ENCODE measurements around the gene LARP4B.

The LARP4B gene

DNA sequence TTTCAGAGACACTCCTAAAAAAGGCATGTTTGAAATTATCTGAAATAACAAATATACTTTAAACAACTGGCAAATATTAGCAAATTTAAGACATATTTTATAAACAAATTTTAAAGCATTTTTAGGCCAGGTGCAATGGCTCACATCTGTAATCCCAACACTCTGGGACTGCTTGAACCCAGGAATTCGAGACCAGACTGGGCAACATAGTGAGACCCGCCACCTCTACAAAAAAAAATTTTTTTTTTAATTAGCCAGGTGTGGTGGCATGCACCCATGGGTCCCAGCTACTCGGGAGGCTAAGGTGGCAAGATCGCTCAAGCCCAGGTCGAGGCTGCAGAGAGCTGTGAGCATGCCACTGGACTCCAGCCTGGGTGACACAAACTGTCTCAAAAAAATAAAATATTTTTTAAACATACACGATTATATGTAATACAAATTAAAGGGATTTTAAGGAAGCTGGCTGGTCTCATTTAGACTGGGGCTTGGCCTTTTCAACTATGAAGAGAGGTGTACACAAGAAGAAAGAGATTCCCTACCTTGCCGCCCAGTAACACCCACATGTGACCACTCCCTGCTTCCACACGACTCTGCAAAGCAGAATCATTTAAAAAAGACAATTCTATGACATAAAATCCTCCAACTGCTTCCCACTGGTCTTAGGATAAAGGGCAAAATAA lies 7.5 kb downstream of the LARP4B start:
- DNase-seq, result no peak

DNA sequence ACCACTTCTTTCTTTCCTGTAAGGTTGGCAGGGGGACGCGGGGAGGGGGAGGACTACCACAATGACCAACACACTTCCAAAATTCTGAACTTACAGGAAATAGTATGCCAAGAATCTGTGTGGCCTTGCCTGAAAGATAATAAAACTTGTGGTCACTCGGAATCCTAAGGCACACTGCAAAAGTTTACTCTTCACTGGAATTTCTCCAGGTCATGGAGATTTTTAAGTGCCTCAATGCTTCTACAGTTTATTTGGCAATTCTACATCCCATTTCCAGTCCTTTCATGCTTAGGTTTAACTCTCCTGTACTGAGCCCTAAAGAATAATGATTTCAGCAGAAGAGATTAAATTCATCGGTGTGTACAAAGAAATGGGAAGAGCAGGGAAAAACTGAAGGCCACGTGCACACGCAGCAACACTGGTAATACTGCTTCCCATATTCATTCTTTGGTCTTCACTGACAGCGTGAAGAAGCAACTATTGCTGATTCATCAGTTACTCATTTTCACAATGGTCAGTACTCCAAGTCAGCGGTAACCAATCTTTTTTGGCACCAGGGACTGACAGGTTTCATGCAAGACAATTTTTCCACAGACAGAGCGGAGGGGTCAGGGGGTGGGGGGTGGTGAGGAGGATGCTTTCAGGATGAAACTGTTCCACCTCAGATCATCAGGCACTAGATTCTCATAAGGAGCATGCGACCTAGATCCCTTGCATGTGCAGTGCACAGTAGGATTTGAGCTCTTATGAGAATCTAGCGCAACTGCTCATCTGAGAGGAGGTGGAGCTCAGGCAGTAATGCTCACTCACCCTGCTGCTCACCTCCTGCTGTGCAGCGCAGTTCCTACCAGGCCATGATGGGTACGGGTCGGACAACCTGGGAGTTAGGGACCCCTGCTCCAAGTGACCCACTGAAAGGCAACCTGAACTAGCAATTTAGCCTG lies 9.8 kb downstream of the LARP4B start:
- DNase-seq, result no peak

DNA sequence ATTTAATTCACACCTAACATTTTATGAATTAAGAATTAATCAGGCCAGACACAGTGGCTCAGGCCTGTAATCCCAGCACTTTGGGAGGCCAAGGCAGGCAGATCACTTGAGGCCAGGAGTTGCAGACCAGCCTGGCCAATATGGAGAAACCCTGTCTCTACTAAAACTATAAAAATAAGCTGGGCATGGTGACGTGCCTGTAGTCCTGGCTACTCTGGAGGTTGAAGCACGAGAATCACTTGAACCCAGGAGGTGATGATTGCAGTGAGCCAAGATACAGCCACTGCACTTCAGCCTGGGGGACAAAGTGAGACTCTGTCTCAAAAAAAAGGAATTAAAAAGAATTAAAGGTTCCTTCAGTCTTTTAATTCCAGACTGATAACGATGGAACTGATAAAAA lies 11.1 kb downstream of the LARP4B start:
- DNase-seq, result no peak

DNA sequence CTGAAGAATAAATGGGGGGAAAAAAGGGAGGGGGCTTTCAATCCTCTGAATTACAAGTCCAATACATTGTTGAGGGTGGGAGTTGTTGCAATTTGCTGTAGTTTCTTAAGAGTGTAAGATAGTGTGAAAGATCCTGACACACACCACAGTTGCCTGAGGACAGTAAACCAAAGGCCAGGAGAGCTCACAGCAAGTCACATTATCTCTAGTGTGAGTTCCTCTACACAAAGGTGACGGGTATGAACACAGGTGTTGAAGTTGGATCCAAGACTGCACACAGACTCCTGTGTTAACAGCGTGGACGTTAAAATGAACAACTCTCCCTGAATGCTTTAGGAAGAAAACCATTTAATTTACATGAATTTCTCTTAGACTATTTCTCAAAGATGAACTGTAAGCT lies 12.0 kb downstream of the LARP4B start:
- DNase-seq, result no peak

DNA sequence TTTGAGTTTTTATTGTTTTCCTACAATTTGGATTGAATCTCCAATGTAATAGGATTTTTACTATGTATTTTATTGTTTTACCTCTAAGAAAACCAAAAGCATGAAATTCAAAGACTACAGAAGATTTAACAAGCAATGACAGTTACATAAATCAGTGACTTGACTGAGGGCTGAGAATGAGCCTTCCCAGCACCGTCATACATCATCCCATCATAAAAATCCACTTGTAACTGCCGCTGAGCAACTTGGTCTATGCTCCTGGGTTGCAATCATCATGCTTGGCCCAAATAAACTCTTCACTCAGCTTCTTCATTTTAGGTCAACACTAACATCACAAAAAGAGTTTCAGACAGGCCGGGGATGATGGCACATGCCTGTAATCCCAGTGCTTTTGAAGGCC lies 13.5 kb downstream of the LARP4B start:
- no peak for DNase-seq

DNA sequence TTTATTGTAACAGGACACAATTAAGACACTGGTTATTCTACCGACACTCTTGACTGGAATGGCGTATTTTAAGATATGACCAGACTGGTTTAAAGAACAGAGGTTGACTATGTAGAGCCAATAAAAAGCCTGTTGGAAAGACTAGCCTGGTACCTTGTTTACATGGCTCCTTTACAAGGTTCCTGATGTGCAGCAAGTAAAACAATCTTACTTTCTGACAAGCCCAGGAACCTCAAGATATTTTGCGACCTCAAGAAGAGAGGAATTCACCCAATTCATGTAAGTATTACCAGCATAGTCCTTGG lies 14.1 kb downstream of the LARP4B start:
- no peak for DNase-seq

DNA sequence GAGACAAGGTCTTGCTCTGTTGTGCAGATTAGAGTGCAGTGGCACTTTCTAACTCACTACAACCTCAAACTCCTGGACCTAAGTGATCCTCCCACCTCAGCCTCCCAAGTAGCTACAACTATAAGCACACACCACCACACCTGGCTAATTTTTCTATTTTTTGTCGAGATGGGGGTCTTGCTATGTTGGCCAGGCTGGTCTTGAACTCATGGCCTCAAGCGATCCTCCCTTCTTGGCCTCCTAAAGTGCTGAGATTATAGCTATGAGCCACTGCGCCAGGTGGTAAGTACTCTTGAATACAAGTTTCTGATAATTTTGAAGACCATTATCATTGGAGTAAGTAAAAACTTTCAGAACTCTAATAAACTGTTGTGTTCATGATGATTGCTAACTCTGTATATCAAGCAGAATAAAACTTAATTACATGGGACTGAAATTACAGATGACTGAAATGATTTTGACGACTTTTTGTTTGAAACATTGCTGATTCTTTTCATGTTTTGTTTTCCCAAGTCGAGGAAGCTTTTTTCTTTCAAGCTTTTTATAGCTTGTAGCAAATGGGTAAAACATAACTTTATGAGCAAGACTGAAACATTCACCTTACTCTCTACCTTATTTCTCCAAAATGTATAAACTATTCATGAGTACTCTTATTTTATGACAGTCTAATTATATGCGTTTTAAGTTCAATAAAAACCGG lies 14.6 kb downstream of the LARP4B start:
- DNase-seq, result no peak

DNA sequence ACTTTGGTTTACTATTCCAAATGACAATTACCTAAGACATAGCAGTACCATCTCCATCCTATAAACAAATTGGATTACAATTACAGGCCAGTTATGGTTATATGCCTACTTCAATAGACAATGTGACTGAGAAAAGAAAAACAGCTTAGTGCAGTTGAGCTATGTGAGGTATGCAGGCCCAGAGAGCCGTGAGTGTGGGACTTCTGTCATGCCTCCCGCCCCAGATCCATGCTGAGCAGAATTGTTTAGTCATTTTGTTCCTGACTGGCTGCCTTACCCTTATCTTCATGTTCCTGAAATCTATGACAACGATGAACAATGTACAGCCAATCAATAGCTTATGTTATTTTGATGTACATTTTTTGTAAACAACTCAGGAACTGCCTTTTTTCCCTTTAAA lies 21.7 kb downstream of the LARP4B start:
- no peak for DNase-seq

DNA sequence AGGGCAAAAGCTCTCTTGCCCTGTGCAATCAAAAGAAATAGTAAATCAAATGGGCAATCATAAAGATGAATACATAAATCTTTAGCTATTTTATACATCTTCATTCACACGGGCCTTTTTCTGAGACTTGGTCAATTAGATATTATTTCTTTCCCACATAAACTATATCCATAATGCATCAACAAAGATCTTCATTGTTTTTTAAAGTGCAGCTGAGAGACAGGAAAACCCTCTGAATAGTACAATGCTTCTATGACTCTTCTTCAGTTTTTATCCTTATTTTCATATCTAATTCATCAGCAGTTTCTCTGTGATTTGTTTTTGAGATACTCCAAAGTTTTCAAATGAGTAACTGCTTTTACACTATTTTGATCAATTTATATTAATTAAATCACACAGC lies 25.5 kb downstream of the LARP4B start:
- no peak for DNase-seq

DNA sequence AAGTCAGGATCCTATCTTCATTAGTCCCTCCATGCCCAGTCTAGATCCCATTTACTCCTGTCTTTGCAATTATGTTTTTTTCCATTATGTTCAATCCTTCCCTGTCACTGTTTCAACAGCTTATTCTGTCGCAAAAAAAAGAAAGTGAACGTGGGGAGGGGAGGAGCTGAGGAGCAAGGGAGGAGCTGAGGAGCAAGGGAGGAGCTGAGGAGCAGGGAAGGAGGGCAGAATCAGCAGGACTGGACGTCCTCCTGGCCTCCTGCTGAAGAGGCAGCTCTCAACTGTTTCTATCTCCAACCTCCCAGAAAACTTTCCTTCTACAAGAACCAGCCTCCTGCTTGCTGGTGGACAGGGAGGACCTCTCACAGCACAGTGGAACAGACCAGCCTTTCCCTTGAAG lies 26.0 kb downstream of the LARP4B start:
- no peak for DNase-seq

DNA sequence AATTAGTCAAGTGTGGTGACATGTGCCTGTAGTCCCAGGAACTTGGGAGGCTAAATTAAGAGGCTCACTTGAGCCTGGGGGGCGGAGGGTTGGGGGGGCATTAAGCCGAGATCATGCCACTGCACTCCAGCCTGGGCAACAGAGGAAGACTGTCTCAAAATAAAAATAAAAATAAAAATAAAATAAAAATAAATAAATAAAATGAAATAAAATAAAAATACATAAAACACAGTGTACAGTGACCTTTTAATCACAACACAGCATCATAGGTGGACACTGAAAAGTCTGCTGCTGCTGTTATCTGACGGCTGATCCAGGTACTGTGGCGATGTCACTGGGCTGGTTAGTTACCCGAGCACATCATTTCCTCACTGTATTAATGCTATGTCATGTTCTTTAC lies 27.1 kb downstream of the LARP4B start:
- DNase-seq, result no peak

DNA sequence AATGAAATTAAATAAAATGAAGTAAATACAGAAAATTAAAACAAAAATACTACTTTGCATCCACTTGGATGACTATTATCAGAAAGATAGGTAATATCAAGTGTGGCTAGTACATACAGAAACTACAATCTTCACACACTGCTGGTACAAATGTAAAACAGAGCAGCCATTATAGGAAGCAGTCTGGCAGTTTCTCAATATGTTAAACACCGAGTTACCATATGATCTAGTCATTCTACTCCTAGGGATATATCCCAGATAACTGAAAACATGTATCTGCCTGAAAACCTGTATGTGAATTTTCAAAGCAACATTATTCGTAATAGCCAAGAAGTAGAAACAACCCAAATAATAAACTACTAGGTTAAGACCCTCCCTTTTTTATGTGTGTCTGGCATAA lies 33.4 kb downstream of the LARP4B start:
- no peak for DNase-seq

DNA sequence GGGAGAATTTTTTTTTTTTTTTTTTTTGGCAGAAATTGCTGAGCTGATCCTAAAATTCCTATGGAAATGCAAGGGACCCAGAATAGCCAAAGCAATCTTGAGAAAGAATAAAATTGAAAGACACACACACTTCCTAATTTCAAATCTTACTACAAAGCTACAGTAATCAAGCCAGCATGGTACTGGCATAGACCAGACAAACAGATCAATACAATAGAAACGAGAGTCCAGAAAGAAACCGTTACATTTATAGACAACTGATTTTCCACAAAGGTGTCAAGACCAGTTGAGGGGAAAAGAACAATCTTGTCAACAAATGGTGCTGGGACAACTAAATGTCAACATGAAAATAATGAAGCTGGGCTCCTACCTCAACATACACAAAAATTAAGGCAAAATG lies 34.5 kb downstream of the LARP4B start:
- no peak for DNase-seq

DNA sequence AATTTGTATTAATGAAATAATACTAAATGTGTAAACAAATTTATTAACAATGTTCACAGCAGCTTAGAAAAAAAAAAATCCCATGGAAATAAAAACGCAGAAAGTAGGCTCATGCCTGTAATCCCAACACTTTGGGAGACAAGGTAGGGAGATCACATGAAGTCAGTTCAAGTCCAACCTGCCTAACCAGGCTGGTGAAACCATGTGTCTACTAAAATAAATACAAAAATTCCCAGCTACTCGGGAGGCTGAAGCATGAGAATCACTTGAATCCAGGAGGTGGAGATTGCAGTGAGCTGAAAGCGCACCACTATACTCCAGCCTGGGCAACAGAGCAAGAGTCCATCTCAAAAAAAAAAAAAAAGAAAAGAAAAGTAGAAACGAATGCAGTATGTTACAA lies 36.2 kb downstream of the LARP4B start:
- DNase-seq, result no peak

DNA sequence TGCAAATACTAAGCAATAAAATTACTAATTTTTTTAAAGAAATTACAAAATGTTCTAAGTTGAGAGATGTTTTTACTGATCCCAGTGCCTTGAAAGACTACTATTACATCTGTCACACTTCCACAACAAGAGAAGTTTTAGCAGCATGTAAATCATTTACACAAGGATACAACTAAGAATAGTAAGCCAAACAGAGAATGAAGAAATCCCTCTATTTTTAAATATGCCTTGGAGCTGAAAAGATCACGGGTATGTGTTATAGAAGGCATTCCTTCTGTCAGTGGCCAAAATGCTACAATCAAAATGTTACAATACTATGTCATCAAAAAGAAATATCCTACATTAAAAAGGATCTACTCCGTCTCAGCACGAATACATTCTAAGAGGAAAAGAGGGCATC lies 52.6 kb downstream of the LARP4B start:
- no peak for DNase-seq

DNA sequence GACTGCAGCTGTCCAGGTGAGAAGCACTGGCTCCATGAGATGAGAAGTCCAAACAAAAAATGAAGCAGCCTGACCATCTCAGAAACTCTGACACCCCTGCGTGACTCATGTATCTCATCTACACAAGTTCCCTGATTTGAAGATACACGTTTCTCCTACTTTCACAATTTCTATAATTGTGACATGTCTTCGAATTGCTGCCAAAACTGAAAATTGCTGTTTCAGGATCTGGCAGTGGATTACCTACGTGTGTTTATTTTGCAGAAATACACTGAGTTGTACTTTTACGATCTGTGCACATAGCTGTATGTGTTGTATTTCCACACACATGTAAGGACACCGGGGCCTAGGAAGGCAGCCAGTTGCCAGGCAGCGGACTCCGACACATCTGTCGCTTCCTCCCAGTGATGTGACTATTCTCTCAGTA lies 53.2 kb downstream of the LARP4B start:
- DNase-seq, result no peak

DNA sequence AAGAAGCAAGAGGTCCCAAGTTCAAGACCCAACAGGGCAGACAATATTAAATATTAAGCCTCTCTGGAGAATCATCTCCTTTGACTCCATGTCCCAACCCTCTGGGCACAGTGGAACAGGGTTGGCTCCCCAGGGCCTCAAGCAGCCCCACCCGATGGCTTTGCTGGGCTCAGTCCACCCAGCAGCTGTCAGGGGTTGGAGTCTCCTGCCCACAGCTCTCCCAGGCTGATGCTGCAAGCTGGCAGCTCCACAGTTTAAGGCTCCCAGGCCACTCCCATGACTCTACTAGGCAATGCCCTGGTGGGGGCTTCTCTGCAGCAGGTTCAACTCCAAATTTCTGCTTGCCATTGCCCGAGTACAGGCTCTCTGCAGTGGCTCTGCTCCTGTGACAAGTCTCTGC lies 55.1 kb downstream of the LARP4B start:
- no peak for DNase-seq

DNA sequence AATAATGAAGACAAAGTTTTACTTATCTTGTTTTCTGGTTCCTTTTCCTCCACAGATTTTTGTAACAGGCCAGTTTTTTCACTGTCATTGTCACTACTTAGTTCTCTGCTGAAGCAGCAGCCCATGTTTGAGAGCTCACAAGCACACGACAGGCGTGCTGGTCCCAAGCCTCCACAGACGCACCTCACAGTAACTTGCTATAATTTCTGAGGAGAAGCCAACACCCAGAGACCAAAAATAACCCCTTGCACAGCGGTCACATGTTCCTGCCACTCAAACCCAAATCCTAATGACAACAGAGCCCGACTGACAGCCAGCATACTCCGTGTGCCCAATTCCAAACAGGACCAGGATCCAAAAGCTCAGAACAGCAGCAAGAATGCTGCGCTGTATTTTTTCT lies 58.5 kb downstream of the LARP4B start:
- no peak for DNase-seq

DNA sequence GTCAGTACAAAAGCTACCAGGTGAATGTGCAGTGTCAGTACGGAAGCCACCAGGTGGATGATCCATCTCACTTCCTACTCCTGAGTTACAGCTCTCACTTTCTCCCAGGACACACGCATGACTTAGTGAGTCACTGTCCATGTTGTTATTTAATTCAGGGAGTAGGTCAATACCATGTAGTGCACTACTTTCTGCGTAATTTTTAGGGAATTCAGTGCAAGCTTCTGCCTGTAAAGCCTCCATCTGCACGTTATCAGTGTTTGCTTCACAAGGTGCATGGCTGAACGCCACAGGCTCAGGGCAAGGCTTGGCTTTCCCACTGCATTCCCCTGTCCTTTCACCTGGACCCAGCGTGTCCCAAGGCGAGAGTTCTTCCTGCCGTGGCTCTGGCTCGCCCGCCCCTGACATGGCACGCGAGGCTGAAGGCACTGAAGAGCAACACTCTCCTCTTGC lies 59.5 kb downstream of the LARP4B start:
- no peak for DNase-seq

DNA sequence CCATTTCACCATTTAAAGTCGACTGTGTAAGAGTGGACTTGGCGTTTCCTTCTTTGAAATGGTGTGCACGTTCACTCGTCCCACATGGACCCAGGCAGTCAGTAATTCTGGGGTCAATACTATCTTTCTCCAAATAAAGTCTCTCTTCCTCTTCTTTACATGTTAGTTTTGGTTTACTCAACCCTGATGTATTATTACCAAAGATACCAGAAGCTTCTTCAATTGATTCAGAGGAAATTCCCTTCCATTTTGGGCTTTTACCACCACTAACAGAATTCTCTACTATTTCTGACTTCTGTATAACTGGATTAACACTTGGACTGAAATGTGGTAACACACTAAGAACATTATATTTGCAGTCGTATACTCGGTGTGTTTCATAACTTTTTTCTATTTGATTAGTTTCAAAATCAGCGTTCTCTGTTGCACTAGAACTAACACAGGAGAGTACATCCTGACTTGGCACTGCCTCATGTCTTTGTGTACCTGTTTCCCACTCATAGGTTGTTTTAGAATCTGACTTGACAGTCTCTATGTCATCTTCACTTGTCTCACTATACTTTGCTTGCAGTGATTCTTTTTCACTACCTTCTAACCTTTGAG lies 60.8 kb downstream of the LARP4B start:
- no peak for DNase-seq

DNA sequence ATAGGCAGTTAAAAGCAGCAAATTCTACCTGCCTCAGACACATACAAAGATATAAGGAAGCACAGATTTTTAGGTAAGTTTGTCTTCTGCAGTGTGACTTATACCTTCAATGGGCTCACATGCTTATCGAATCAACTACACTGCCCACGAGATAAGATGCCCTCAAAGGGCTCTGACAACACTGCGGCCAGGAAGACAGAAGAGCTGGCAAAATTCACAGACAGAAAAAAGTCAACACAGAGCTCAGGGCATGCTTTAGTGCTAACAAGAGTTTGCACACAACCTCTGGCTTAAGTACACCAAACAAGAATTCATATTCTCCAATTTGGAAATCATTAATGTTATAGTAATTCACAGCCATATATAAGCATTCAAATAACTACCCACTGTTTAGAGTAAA lies 62.3 kb downstream of the LARP4B start:
- DNase-seq, result no peak

DNA sequence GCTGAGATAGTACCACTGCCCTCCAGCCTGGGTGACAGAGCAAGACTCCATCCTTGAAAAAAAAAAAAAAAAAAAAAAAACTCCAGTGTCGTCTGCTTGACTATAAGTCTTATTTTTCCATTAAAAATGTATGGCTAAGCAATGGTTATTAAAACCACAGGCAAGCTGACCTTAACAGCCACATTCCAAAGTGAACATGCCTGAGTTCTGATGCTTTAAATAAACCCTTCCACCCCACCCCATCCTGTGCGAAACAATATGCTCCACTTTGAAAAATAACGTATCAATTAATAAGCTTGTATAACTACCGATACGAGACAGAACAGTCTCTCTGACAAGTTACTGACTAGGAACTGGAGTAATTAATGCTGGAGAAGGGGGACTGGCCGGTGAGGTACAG lies 63.7 kb downstream of the LARP4B start:
- no peak for DNase-seq

DNA sequence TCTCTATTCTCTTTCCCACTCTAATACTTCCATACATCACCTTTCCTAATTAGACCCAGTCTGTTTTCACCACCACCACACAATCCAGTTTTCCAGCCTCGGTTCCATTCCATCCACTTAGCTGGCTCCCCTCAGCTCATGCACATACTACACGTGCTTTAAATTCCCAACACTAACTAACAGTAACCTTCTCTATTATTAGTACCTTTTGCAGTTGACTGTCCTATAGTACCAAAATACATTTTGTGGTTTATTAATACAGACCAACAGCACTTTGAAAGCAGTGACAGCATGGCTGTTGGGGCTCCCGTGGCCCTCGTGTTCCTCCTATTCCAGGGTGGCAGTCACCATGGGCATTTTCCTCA lies 64.9 kb downstream of the LARP4B start:
- DNase-seq, result no peak
